Ascending aorta (tissue), 2 donors: ENCODE measurements around the gene SMIM17. TPM values are rescaled to one million over a fixed set of nuclear protein-coding genes. Genes with fewer than 3 reads are reported as not detected.

Experiments used
- DNase-seq, 2 donors: peaks; one replicate each; pipeline ENCODE4 v3.0.0-alpha.2; 2019; ENCODE audit warnings: low spot score in 2 of 2
- H3K27ac ChIP-seq, 2 donors: fragments of 200-600 bp; sonication (generic); one replicate each; pipeline ENCODE4 v1.5.1; 2016 to 2017; ENCODE audit warnings: mild to moderate bottlenecking in 1 of 2
- H3K27me3 ChIP-seq: fragments of 200-600 bp; sonication (generic); one replicate; pipeline ENCODE4 v1.5.1; 2017
- H3K36me3 ChIP-seq, 2 donors: fragments of 200-600 bp; sonication (generic); one replicate each; pipeline ENCODE4 v1.5.1; 2016
- H3K4me1 ChIP-seq, 2 donors: fragments of 200-600 bp; sonication (generic); one replicate each; pipeline ENCODE4 v1.5.1; 2016 to 2017; ENCODE audit warnings: mild to moderate bottlenecking in 1 of 2
- H3K4me3 ChIP-seq, 2 donors: fragments of 200-600 bp; sonication (generic); one replicate each; pipeline ENCODE4 v1.5.1; 2016 to 2017; ENCODE audit warnings: mild to moderate bottlenecking in 1 of 2
- H3K9me3 ChIP-seq, 2 donors: fragments of 200-600 bp; sonication (generic); one replicate each; pipeline ENCODE4 v1.5.1; 2016
- CTCF ChIP-seq, 3 experiments: fragments of 200-600 bp in 2 of 3; fragments of 450-650 bp in 1 of 3; sonication (generic) in 2 of 3; IDR thresholded peaks; one replicate each; pipeline ENCODE4 v1.5.1; 2016 to 2019; ENCODE audit warnings: antibody characterized with exemption in 3 of 3, mild to moderate bottlenecking in 1 of 3, moderate library complexity in 1 of 3
- intact Hi-C: fragments of 100-400 bp; cut with DNase I; formaldehyde crosslinking; loops from one replicate; pipeline ENCODE4 v1.15.1; 2023
- total RNA-seq: library from RNA; depleted of rRNA; stranded (reverse); fragments of >200 nt; gene quantifications from one replicate; pipeline ENCODE4 v1.1.0, GENCODE V29; 2016

SMIM17 gene
- total RNA-seq, 1 donor from 2014 or later: not detected

DNA sequence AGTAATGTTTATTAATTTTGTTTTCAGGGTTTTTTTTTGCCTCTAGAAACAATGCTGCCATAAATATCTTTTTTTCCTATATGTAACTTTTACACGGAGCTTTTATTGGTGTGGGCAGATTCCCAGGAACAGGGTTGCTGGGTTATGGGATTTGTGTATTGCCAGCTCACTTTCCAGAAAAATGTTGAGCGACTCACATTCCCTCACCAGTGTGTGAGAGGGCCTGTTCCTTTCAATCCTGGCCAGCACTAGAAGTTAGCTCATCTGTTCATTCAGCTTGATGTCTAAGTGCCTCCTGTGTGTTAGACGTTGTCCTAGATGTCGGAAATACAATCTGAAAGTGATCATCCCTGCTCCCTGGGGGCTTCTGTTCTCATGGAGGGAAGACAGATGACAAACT, 45.3 kb upstream of the SMIM17 start:
- H3K9me3 ChIP-seq: peaks cover 21 to 50% of the 10 kb centered on the region in 2 donors
- intact Hi-C loops: loop anchor here (5.0 to 10.0 kb wide), 2 partner anchors 193 to 1215 kb away; partner anchors contain the start of genes ZNF552 and ZNF583
- no peaks in the 10 kb centered on the region for H3K4me1 ChIP-seq
- H3K4me3 ChIP-seq: no peak overlapping the region
- H3K27ac ChIP-seq: no peak overlapping the region
- no peaks in the 10 kb centered on the region for H3K27me3 ChIP-seq
- TF ChIP-seq CTCF (IDR thresholded peaks at IDR 0.05): no peak
- no peak for DNase-seq
- peaks cover 13 to 32% of the 10 kb centered on the region in 2 donors for H3K36me3 ChIP-seq

- H3K9me3 ChIP-seq: peaks cover 47 to 87% of the 10 kb centered on the region in 2 donors
- H3K27me3 ChIP-seq: no peaks in the 10 kb centered on the region
- no peak for TF ChIP-seq CTCF (IDR thresholded peaks at IDR 0.05)
- intact Hi-C loops: no loop called here
- no peak for DNase-seq
- H3K36me3 ChIP-seq: peaks cover 22 to 64% of the 10 kb centered on the region in 2 donors
- no peak overlapping the region for H3K27ac ChIP-seq
- H3K4me1 ChIP-seq: no peaks in the 10 kb centered on the region
- H3K4me3 ChIP-seq: no peak overlapping the region
Observed at GRCh38 chr19:56601375-56601774, 41.6 kb upstream of the SMIM17 start.

- no peak for TF ChIP-seq CTCF (IDR thresholded peaks at IDR 0.05)
- H3K9me3 ChIP-seq: peaks cover 64 to 92% of the 10 kb centered on the region in 2 donors
- intact Hi-C loops: no loop called here
- H3K27ac ChIP-seq: no peak overlapping the region
- no peak for DNase-seq
- H3K4me1 ChIP-seq: no peaks in the 10 kb centered on the region
- no peaks in the 10 kb centered on the region for H3K27me3 ChIP-seq
- no peak overlapping the region for H3K4me3 ChIP-seq
- peaks cover 23 to 77% of the 10 kb centered on the region in 2 donors for H3K36me3 ChIP-seq
Observed at GRCh38 chr19:56603829-56604228, 39.1 kb upstream of the SMIM17 start.

GRCh38 chr19:56608274-56608964, 34.5 kb upstream of the SMIM17 start:
- no peak for DNase-seq
- Histone ChIP-seq H3K4me1 (no peaks in the 10 kb centered on the region), H3K36me3 (peaks cover 4 to 84% of the 10 kb centered on the region in 2 donors), H3K27me3 (no peaks in the 10 kb centered on the region), H3K4me3 (no peak overlapping the region), H3K9me3 (peaks cover 71 to 100% of the 10 kb centered on the region in 2 donors), H3K27ac (no peak overlapping the region)
- intact Hi-C loops: no loop called here
- no peak for TF ChIP-seq CTCF (IDR thresholded peaks at IDR 0.05)

GRCh38 chr19:56611288-56611687, 31.7 kb upstream of the SMIM17 start:
- H3K4me1 ChIP-seq: no peaks in the 10 kb centered on the region
- intact Hi-C loops: no loop called here
- no peak overlapping the region for H3K27ac ChIP-seq
- no peaks in the 10 kb centered on the region for H3K27me3 ChIP-seq
- peaks cover 12 to 78% of the 10 kb centered on the region in 2 donors for H3K36me3 ChIP-seq
- no peak for TF ChIP-seq CTCF (IDR thresholded peaks at IDR 0.05)
- peaks cover 71 to 100% of the 10 kb centered on the region in 2 donors for H3K9me3 ChIP-seq
- DNase-seq: no peak
- no peak overlapping the region for H3K4me3 ChIP-seq
